SK-N-SH treated with all-trans-retinoic acid at 6 μM for 48 hours (cell line): ENCODE results near the gene PCDHGA11.

ENCODE experiments used
- ARNTL ChIP-seq: fragments of 450-650 bp; formaldehyde crosslinking; IDR thresholded peaks from 2 replicates; pipeline ENCODE4 v1.5.0; 2020; ENCODE audit warnings: low read depth, mild to moderate bottlenecking, moderate library complexity, borderline replicate concordance
- CSDC2 ChIP-seq: fragments of 250-450 bp; sonication (Bioruptor Pico); IDR thresholded peaks from 2 replicates; pipeline ENCODE4 v1.5.0; 2020; ENCODE audit warnings: mild to moderate bottlenecking, moderate library complexity
- ISL1 ChIP-seq: fragments of 250-450 bp; sonication (Bioruptor Pico); IDR thresholded peaks from 2 replicates; pipeline ENCODE4 v2.1.2; 2022; ENCODE audit warnings: mild to moderate bottlenecking, moderate library complexity
- PPARA ChIP-seq: fragments of 250-450 bp; sonication (Bioruptor Pico); IDR thresholded peaks from 2 replicates; pipeline ENCODE4 v1.5.0; 2020; ENCODE audit warnings: mild to moderate bottlenecking, borderline replicate concordance
- RARB ChIP-seq: fragments of 250-450 bp; sonication (Bioruptor Pico); IDR thresholded peaks from 2 replicates; pipeline ENCODE4 v1.8.0; 2021; ENCODE audit warnings: mild to moderate bottlenecking, moderate library complexity
- TCF4 ChIP-seq: fragments of 250-450 bp; sonication (Bioruptor Pico); IDR thresholded peaks from 2 replicates; pipeline ENCODE4 v1.8.0; 2021; ENCODE audit warnings: mild to moderate bottlenecking, moderate library complexity, borderline replicate concordance
- TOX ChIP-seq: fragments of 250-450 bp; sonication (Bioruptor Pico); IDR thresholded peaks from 2 replicates; pipeline ENCODE4 v1.8.0; 2021; ENCODE audit warnings: mild to moderate bottlenecking, moderate library complexity, borderline replicate concordance
- ZFP3 ChIP-seq: fragments of 250-450 bp; sonication (Bioruptor Pico); IDR thresholded peaks from 2 replicates; pipeline ENCODE4 v1.5.0; 2020; ENCODE audit warnings: mild to moderate bottlenecking, moderate library complexity
- ZNF70 ChIP-seq: fragments of 450-650 bp; formaldehyde crosslinking; IDR thresholded peaks from 2 replicates; pipeline ENCODE4 v1.5.0; 2020; ENCODE audit warnings: mild to moderate bottlenecking, moderate library complexity
- TF ChIP-seq, protein P1 (sequence below): fragments of 250-450 bp; sonication (Bioruptor Pico); IDR thresholded peaks from 2 replicates; pipeline ENCODE4 v1.5.1; 2021; ENCODE audit warnings: mild to moderate bottlenecking, moderate library complexity
- TF ChIP-seq, protein P2 (sequence below): fragments of 250-450 bp; sonication (Bioruptor Pico); IDR thresholded peaks from 2 replicates; pipeline ENCODE4 v1.5.1; 2020; ENCODE audit warnings: low read depth, mild to moderate bottlenecking, moderate library complexity
- TF ChIP-seq, protein P3 (sequence below): fragments of 250-450 bp; sonication (Bioruptor Pico); IDR thresholded peaks from 2 replicates; pipeline ENCODE4 v1.8.0; 2020; ENCODE audit warnings: mild to moderate bottlenecking, moderate library complexity, borderline replicate concordance
- TF ChIP-seq, protein P4 (sequence below): fragments of 250-450 bp; sonication (Bioruptor Pico); IDR thresholded peaks from 2 replicates; pipeline ENCODE4 v1.8.0; 2021; ENCODE audit warnings: low read depth, mild to moderate bottlenecking, moderate library complexity, borderline replicate concordance

DNA sequence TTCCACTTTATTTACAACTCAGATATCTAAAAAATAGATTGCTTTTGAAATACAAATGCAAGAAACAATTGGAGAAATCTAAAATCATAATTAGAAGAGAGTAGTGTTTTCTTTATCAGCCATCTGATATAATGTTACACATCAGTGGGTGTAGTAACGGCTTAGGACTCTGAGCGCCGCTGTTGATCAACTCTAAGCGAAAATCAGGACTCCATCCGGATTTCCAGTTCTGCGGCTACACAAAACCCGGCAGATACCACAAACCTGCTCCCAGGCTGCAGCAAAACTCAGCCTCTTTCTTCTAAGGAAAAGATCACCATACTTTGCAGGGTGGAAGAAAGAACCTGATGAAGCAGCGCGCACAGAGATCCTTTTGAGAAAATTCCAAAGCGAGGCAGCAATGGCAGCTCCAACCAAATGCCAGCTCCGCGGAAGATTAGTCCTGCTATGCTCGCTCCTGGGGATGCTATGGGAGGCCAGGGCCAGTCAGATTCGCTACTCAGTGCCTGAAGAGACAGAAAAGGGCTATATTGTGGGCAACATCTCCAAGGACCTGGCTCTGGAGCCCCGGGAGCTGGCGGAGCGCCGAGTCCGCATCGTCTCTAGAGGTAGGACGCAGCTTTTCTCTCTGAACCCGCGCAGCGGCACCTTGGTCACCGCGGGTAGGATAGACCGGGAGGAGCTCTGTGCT is 18.2 kb upstream of the PCDHGA11 start, which contains the start of gene PCDHGA9:
- no peak for TF ChIP-seq PPARA (CRISPR knock-in tag)
- TF ChIP-seq, protein P1, sequence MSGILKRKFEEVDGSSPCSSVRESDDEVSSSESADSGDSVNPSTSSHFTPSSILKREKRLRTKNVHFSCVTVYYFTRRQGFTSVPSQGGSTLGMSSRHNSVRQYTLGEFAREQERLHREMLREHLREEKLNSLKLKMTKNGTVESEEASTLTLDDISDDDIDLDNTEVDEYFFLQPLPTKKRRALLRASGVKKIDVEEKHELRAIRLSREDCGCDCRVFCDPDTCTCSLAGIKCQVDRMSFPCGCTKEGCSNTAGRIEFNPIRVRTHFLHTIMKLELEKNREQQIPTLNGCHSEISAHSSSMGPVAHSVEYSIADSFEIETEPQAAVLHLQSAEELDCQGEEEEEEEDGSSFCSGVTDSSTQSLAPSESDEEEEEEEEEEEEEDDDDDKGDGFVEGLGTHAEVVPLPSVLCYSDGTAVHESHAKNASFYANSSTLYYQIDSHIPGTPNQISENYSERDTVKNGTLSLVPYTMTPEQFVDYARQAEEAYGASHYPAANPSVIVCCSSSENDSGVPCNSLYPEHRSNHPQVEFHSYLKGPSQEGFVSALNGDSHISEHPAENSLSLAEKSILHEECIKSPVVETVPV, result no peak
- TF ChIP-seq RARB (CRISPR knock-in tag), result no peak
- no peak for TF ChIP-seq TOX (CRISPR knock-in tag)
- TF ChIP-seq, protein P2, sequence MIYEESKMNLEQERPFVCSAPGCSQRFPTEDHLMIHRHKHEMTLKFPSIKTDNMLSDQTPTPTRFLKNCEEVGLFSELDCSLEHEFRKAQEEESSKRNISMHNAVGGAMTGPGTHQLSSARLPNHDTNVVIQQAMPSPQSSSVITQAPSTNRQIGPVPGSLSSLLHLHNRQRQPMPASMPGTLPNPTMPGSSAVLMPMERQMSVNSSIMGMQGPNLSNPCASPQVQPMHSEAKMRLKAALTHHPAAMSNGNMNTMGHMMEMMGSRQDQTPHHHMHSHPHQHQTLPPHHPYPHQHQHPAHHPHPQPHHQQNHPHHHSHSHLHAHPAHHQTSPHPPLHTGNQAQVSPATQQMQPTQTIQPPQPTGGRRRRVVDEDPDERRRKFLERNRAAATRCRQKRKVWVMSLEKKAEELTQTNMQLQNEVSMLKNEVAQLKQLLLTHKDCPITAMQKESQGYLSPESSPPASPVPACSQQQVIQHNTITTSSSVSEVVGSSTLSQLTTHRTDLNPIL (CRISPR knock-in tag), result no peak
- TF ChIP-seq ISL1 (CRISPR knock-in tag), result no peak
- no peak for TF ChIP-seq TCF4 (CRISPR knock-in tag)
- TF ChIP-seq, protein P3, sequence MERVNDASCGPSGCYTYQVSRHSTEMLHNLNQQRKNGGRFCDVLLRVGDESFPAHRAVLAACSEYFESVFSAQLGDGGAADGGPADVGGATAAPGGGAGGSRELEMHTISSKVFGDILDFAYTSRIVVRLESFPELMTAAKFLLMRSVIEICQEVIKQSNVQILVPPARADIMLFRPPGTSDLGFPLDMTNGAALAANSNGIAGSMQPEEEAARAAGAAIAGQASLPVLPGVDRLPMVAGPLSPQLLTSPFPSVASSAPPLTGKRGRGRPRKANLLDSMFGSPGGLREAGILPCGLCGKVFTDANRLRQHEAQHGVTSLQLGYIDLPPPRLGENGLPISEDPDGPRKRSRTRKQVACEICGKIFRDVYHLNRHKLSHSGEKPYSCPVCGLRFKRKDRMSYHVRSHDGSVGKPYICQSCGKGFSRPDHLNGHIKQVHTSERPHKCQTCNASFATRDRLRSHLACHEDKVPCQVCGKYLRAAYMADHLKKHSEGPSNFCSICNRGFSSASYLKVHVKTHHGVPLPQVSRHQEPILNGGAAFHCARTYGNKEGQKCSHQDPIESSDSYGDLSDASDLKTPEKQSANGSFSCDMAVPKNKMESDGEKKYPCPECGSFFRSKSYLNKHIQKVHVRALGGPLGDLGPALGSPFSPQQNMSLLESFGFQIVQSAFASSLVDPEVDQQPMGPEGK, result no peak
- no peak for TF ChIP-seq ZFP3 (CRISPR knock-in tag)
- no peak for TF ChIP-seq CSDC2 (CRISPR knock-in tag)
- TF ChIP-seq, protein P4, sequence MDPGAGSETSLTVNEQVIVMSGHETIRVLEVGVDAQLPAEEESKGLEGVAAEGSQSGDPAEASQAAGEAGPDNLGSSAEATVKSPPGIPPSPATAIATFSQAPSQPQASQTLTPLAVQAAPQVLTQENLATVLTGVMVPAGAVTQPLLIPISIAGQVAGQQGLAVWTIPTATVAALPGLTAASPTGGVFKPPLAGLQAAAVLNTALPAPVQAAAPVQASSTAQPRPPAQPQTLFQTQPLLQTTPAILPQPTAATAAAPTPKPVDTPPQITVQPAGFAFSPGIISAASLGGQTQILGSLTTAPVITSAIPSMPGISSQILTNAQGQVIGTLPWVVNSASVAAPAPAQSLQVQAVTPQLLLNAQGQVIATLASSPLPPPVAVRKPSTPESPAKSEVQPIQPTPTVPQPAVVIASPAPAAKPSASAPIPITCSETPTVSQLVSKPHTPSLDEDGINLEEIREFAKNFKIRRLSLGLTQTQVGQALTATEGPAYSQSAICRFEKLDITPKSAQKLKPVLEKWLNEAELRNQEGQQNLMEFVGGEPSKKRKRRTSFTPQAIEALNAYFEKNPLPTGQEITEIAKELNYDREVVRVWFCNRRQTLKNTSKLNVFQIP, result no peak
- TF ChIP-seq ZNF70 (CRISPR knock-in tag), result no peak
- TF ChIP-seq ARNTL, result no peak
